K562 (cell line): Measurements from ENCODE around the gene CD55. TPM values are rescaled to one million over a fixed set of nuclear protein-coding genes. Genes with fewer than 3 reads are reported as not detected.

Experiments used
- CHD2 ChIP-seq: IDR thresholded peaks from 2 replicates; pipeline ENCODE4 v1.6.1; 2011; ENCODE audit warnings: low read depth, low read length
- GABPA ChIP-seq: fragments of 200-800 bp; sonication (Bioruptor generic); conservative IDR thresholded peaks from 2 replicates; pipeline ENCODE4 v1.6.1; 2016; ENCODE audit warnings: low read depth, missing genetic modification characterization, missing compliant biosample characterization
- MAZ ChIP-seq, 2 experiments: fragments of 450-650 bp in 1 of 2; sonication (generic) in 1 of 2; formaldehyde crosslinking; IDR thresholded peaks in 1 of 2; conservative IDR thresholded peaks in 1 of 2; 2 replicates each; pipeline versions ENCODE4 v1.4.0 to v1.5.0; 2020; ENCODE audit warnings: mild to moderate bottlenecking in 1 of 2, missing genetic modification reagents in 1 of 2
- NRF1 ChIP-seq, 2 experiments: fragments of 450-650 bp; IDR thresholded peaks in 1 of 2; conservative IDR thresholded peaks in 1 of 2; 2 replicates each; pipeline ENCODE4 v1.6.1; 2014; ENCODE audit warnings: mild to moderate bottlenecking in 2 of 2
- PCBP1 ChIP-seq: fragments of 200-400 bp; formaldehyde crosslinking; IDR thresholded peaks from 2 replicates; pipeline ENCODE4 v1.6.1; 2018; ENCODE audit warnings: mild to moderate bottlenecking, low read depth, low read length; ENCODE audit not compliant: poor library complexity, severe bottlenecking
- PHB ChIP-seq: fragments of 250-450 bp; sonication (Bioruptor Pico); IDR thresholded peaks from 2 replicates; pipeline ENCODE4 v1.5.0; 2021
- POLR2AphosphoS5 ChIP-seq: IDR thresholded peaks from 2 replicates; pipeline ENCODE4 v1.6.1; 2011; ENCODE audit warnings: mild to moderate bottlenecking, low read depth, low read length, moderate library complexity; ENCODE audit not compliant: control insufficient read depth, insufficient read depth
- PTRF ChIP-seq: fragments of 450-650 bp; IDR thresholded peaks from 2 replicates; pipeline ENCODE4 v1.6.1; 2016; ENCODE audit warnings: mild to moderate bottlenecking, missing genetic modification characterization, missing compliant biosample characterization
- PYGO2 ChIP-seq: fragments of 450-650 bp; IDR thresholded peaks from 2 replicates; pipeline ENCODE4 v1.6.1; 2016; ENCODE audit warnings: mild to moderate bottlenecking, missing genetic modification characterization, moderate library complexity, missing compliant biosample characterization
- RAD21 ChIP-seq, 2 experiments: fragments of 250-450 bp in 1 of 2; fragments of 450-650 bp in 1 of 2; sonication (Bioruptor Pico) in 1 of 2; formaldehyde crosslinking in 1 of 2; IDR thresholded peaks in 1 of 2; conservative IDR thresholded peaks in 1 of 2; 2 replicates each; pipeline versions ENCODE4 v1.4.0 to v1.8.0; 2020 to 2022; ENCODE audit warnings: mild to moderate bottlenecking in 2 of 2, moderate library complexity in 1 of 2
- SMAD3 ChIP-seq: fragments of 450-650 bp; formaldehyde crosslinking; conservative IDR thresholded peaks from 2 replicates; pipeline ENCODE4 v1.4.0; 2020; ENCODE audit warnings: mild to moderate bottlenecking
- SP1 ChIP-seq: sonication (generic); formaldehyde crosslinking; IDR thresholded peaks from 2 replicates; pipeline ENCODE4 v1.8.1; 2022; ENCODE audit warnings: mild to moderate bottlenecking, missing genetic modification reagents
- ZBTB9 ChIP-seq: fragments of 450-650 bp; formaldehyde crosslinking; IDR thresholded peaks from 2 replicates; pipeline ENCODE4 v1.4.0; 2020; ENCODE audit warnings: mild to moderate bottlenecking, moderate library complexity
- ZNF696 ChIP-seq: fragments of 250-450 bp; sonication (Bioruptor Pico); conservative IDR thresholded peaks from 2 replicates; pipeline ENCODE4 v1.4.0; 2020; ENCODE audit warnings: mild to moderate bottlenecking, moderate library complexity
- polyA plus RNA-seq, 8 experiments: library from polyadenylated mRNA; depleted of rRNA in 4 of 8; stranded (reverse) in 5 of 8; unstranded in 3 of 8; fragments of >200 nt; fragmentation: Nextera tagmentation in 2 of 8; fragmentation: Illumina TruSeq in 1 of 8; extraction: Ambion mirVana in 2 of 8; extraction: Trizol in 1 of 8; gene quantifications; 2 replicates each; pipeline versions ENCODE4 v1.2.1 to v1.2.3, GENCODE V29; 2011 to 2014; ENCODE audit warnings: inconsistent platforms in 1 of 8, missing spikeins in 1 of 8
- total RNA-seq, 7 experiments: library from RNA; depleted of rRNA in 6 of 7; stranded (reverse); fragments of >200 nt in 6 of 7; fragmentation: Illumina TruSeq in 2 of 7; extraction: Trizol in 2 of 7; gene quantifications; 2 replicates each; pipeline versions ENCODE4 v1.2.1 to v1.2.3, GENCODE V29; 2011 to 2021; ENCODE audit warnings: low replicate concordance in 1 of 7
- TF ChIP-seq, protein P1 (sequence below): fragments of 250-450 bp; sonication (Bioruptor Pico); IDR thresholded peaks from 2 replicates; pipeline ENCODE4 v1.5.0; 2021; ENCODE audit warnings: mild to moderate bottlenecking, moderate library complexity

CD55 gene
- total and polyA plus RNA-seq, 9 of the 15 experiments (the other 6 are each of a cell fraction or from before 2014, with no cell fraction given), result 17.7 to 150 (median 97.0) TPM

GRCh38 chr1:207328908-207329440 lies 7.5 kb downstream of the CD55 start (continued):
- TF ChIP-seq MAZ (CRISPR knock-in tag; conservative IDR thresholded peaks at IDR 0.05 in 1 of 2, IDR thresholded peaks at IDR 0.05 in 1 of 2) (no peak), NRF1 (conservative IDR thresholded peaks at IDR 0.05 in 1 of 2, IDR thresholded peaks at IDR 0.05 in 1 of 2) (no peak), ZNF696 (no peak), PTRF (tag) (no peak), SMAD3 (no peak), POLR2AphosphoS5 (0 out of 2 replicates have a peak, but pooled peaks have one; percentile 43), ZBTB9 (CRISPR knock-in tag) (peak; percentile 69), SP1 (peak; percentile 32; the same call in 1 of the 2 replicates), CHD2 (no peak), RAD21 (CRISPR knock-in tag; conservative IDR thresholded peaks at IDR 0.05 in 1 of 2, IDR thresholded peaks at IDR 0.05 in 1 of 2) (no peak), PHB (CRISPR knock-in tag) (no peak), PYGO2 (no peak), PCBP1 (no peak), GABPA (tag) (no peak)
- TF ChIP-seq, protein P1, sequence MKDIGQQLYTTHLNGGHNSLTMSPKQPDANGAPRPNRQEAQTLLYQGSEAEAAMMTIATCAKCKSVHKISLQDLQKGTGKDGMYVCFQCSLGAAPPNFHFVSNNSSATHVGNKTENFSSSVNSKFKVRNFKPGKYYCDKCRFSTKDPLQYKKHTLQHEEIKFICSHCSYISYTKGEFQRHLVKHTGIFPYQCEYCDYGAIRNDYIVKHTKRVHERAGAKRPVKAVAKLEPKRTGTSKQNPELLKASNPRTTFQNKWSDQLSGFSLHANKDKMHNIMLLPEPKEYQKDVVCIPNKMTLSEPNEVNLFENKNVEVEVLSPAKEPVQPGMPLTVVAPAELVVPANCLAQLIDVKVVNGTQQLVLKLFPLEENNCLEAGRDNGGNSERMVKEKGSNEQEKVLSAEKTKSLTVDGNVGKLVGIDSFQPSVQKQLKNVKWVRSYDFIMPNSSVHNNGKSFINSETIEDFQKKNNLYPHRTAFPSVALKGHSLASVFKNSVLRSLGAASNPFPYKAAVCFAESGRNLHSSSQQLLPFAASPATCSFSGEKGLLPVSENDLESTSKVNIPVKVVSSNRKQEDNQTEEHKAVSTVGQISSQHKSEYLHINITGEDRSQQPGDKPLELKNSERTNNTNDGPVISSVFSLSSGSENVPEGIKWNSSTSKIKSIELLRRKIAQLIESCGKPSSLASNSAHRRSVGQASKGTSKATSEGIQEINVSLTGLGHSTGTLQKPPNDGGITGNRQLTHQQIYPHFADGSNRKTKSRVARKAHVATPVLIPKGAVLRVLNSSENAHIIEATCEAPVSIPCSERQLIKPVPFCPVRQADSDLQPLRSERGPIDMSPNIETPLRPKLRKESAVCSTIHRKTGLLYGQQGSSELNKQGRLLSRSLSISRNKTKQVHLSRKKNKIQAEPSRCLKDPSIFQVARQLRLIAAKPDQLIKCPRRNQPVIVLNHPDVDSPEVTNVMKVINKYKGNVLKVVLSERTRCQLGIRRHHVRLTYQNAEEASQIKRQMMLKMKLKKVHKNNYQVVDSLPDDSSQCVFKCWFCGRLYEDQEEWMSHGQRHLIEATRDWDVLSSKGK (CRISPR knock-in tag), result no peak
